ENCODE results near the gene TTYH3. TPM values are rescaled to one million over a fixed set of nuclear protein-coding genes. Genes with fewer than 3 reads are reported as not detected.

Gene TTYH3
- total and polyA plus RNA-seq, 2 of the 13 experiments (the other 11 are each of a cell fraction or from before 2014, with no cell fraction given), result 26.3 to 50.0 TPM

DNA sequence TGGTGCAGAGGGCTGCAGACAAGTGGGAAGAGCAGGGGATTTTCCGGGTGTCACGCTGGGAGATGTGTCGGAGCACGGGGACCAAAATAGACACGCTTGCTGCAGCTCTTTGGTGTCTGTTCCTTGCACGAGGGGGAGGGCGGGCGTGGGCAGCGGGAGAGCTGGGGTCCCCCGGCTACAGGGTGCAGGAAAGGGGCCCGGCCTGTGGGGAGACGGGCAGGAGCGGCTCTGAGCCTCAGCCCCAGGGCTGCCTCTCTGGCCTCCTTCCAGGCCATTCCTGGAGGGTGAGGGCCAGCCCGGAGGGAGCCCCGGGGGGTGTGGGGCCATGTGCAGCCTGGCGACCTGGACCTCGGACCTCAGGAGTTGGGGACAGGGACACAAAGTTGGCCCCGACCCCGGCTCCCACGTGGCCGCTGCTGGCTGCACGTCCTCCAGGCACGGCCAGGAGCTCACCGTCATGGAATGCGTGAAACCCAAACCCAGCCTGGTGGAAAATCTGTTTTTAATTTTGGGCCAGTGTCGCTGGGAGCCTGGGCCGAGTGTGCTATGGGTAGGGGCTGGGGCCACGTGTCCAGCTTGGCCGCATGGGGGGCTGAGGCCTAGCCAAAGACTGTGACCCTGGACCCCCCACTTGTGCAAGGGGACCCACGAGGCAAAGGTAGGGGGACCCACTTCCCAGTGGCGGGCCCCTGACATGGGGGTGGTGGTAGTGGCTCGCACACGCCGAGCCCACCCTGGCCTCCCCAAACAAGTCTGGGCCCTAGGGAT lies 6.6 kb downstream of the TTYH3 start (continued):
- peak; percentile 86 for TF ChIP-seq TEAD3 (CRISPR knock-in tag; optimal IDR thresholded peaks at IDR 0.05; ENCODE audit: borderline replicate concordance)
- TF ChIP-seq ZNF33B (CRISPR knock-in tag; IDR thresholded peaks at IDR 0.05), result peak; percentile 64; the same call in 1 of the 2 replicates
- TF ChIP-seq, protein P1, sequence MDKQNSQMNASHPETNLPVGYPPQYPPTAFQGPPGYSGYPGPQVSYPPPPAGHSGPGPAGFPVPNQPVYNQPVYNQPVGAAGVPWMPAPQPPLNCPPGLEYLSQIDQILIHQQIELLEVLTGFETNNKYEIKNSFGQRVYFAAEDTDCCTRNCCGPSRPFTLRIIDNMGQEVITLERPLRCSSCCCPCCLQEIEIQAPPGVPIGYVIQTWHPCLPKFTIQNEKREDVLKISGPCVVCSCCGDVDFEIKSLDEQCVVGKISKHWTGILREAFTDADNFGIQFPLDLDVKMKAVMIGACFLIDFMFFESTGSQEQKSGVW (CRISPR knock-in tag; IDR thresholded peaks at IDR 0.05; ENCODE audit: borderline replicate concordance), result no peak
- TF ChIP-seq, protein P2, sequence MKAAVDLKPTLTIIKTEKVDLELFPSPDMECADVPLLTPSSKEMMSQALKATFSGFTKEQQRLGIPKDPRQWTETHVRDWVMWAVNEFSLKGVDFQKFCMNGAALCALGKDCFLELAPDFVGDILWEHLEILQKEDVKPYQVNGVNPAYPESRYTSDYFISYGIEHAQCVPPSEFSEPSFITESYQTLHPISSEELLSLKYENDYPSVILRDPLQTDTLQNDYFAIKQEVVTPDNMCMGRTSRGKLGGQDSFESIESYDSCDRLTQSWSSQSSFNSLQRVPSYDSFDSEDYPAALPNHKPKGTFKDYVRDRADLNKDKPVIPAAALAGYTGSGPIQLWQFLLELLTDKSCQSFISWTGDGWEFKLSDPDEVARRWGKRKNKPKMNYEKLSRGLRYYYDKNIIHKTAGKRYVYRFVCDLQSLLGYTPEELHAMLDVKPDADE (CRISPR knock-in tag; IDR thresholded peaks at IDR 0.05), result no peak
- TF ChIP-seq ZBTB42 (CRISPR knock-in tag; IDR thresholded peaks at IDR 0.05), result no peak
- TF ChIP-seq HNRNPH1 (optimal IDR thresholded peaks at IDR 0.05; ENCODE audit: low read depth, low read length), result no peak
- TF ChIP-seq, protein P3, sequence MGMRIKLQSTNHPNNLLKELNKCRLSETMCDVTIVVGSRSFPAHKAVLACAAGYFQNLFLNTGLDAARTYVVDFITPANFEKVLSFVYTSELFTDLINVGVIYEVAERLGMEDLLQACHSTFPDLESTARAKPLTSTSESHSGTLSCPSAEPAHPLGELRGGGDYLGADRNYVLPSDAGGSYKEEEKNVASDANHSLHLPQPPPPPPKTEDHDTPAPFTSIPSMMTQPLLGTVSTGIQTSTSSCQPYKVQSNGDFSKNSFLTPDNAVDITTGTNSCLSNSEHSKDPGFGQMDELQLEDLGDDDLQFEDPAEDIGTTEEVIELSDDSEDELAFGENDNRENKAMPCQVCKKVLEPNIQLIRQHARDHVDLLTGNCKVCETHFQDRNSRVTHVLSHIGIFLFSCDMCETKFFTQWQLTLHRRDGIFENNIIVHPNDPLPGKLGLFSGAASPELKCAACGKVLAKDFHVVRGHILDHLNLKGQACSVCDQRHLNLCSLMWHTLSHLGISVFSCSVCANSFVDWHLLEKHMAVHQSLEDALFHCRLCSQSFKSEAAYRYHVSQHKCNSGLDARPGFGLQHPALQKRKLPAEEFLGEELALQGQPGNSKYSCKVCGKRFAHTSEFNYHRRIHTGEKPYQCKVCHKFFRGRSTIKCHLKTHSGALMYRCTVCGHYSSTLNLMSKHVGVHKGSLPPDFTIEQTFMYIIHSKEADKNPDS (CRISPR knock-in tag; IDR thresholded peaks at IDR 0.05), result peak; percentile 64; the same call in 1 of the 2 replicates
- TF ChIP-seq, protein P4, sequence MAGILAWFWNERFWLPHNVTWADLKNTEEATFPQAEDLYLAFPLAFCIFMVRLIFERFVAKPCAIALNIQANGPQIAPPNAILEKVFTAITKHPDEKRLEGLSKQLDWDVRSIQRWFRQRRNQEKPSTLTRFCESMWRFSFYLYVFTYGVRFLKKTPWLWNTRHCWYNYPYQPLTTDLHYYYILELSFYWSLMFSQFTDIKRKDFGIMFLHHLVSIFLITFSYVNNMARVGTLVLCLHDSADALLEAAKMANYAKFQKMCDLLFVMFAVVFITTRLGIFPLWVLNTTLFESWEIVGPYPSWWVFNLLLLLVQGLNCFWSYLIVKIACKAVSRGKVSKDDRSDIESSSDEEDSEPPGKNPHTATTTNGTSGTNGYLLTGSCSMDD (CRISPR knock-in tag; IDR thresholded peaks at IDR 0.05), result 0 out of 2 replicates have a peak, but pooled peaks have one; percentile 31
- TF ChIP-seq, protein P5, sequence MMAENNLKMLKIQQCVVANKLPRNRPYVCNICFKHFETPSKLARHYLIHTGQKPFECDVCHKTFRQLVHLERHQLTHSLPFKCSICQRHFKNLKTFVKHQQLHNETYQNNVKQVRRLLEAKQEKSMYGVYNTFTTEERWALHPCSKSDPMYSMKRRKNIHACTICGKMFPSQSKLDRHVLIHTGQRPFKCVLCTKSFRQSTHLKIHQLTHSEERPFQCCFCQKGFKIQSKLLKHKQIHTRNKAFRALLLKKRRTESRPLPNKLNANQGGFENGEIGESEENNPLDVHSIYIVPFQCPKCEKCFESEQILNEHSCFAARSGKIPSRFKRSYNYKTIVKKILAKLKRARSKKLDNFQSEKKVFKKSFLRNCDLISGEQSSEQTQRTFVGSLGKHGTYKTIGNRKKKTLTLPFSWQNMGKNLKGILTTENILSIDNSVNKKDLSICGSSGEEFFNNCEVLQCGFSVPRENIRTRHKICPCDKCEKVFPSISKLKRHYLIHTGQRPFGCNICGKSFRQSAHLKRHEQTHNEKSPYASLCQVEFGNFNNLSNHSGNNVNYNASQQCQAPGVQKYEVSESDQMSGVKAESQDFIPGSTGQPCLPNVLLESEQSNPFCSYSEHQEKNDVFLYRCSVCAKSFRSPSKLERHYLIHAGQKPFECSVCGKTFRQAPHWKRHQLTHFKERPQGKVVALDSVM (CRISPR knock-in tag; IDR thresholded peaks at IDR 0.05), result peak; percentile 78
- peak; percentile 75; the same call in 1 of the 2 replicates for TF ChIP-seq NCOR1 (IDR thresholded peaks at IDR 0.05; ENCODE audit: borderline replicate concordance, low read length)
- TF ChIP-seq U2AF1 (optimal IDR thresholded peaks at IDR 0.05; ENCODE audit: low read depth, low read length), result peak; percentile 28
- TF ChIP-seq, protein P6, sequence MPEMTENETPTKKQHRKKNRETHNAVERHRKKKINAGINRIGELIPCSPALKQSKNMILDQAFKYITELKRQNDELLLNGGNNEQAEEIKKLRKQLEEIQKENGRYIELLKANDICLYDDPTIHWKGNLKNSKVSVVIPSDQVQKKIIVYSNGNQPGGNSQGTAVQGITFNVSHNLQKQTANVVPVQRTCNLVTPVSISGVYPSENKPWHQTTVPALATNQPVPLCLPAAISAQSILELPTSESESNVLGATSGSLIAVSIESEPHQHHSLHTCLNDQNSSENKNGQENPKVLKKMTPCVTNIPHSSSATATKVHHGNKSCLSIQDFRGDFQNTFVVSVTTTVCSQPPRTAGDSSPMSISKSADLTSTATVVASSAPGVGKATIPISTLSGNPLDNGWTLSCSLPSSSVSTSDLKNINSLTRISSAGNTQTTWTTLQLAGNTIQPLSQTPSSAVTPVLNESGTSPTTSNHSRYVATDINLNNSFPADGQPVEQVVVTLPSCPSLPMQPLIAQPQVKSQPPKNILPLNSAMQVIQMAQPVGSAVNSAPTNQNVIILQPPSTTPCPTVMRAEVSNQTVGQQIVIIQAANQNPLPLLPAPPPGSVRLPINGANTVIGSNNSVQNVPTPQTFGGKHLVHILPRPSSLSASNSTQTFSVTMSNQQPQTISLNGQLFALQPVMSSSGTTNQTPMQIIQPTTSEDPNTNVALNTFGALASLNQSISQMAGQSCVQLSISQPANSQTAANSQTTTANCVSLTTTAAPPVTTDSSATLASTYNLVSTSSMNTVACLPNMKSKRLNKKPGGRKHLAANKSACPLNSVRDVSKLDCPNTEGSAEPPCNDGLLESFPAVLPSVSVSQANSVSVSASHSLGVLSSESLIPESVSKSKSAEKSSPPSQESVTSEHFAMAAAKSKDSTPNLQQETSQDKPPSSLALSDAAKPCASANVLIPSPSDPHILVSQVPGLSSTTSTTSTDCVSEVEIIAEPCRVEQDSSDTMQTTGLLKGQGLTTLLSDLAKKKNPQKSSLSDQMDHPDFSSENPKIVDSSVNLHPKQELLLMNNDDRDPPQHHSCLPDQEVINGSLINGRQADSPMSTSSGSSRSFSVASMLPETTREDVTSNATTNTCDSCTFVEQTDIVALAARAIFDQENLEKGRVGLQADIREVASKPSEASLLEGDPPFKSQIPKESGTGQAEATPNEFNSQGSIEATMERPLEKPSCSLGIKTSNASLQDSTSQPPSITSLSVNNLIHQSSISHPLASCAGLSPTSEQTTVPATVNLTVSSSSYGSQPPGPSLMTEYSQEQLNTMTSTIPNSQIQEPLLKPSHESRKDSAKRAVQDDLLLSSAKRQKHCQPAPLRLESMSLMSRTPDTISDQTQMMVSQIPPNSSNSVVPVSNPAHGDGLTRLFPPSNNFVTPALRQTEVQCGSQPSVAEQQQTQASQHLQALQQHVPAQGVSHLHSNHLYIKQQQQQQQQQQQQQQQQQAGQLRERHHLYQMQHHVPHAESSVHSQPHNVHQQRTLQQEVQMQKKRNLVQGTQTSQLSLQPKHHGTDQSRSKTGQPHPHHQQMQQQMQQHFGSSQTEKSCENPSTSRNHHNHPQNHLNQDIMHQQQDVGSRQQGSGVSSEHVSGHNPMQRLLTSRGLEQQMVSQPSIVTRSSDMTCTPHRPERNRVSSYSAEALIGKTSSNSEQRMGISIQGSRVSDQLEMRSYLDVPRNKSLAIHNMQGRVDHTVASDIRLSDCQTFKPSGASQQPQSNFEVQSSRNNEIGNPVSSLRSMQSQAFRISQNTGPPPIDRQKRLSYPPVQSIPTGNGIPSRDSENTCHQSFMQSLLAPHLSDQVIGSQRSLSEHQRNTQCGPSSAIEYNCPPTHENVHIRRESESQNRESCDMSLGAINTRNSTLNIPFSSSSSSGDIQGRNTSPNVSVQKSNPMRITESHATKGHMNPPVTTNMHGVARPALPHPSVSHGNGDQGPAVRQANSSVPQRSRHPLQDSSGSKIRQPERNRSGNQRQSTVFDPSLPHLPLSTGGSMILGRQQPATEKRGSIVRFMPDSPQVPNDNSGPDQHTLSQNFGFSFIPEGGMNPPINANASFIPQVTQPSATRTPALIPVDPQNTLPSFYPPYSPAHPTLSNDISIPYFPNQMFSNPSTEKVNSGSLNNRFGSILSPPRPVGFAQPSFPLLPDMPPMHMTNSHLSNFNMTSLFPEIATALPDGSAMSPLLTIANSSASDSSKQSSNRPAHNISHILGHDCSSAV (CRISPR knock-in tag; IDR thresholded peaks at IDR 0.05; ENCODE audit: borderline replicate concordance), result no peak

All from HepG2 (cell line).